Prostate gland (tissue), 2 donors: ENCODE measurements around the gene PDLIM1. TPM values are rescaled to one million over a fixed set of nuclear protein-coding genes. Genes with fewer than 3 reads are reported as not detected.
A peak's percentile ranks its signal among the peaks of the same experiment; 100 is the strongest.

Experiments used
- DNase-seq: peaks from one replicate; pipeline ENCODE4 v3.0.0-alpha.2; 2019; ENCODE audit warnings: low spot score
- H3K27ac ChIP-seq, 2 donors: fragments of 200-600 bp; sonication (generic); 2 replicates each; pipeline ENCODE4 v1.5.1; 2017 to 2019
- H3K27me3 ChIP-seq: fragments of 200-600 bp; sonication (generic); replicated peaks from 2 replicates; pipeline ENCODE4 v1.5.1; 2019; ENCODE audit not compliant: insufficient read depth
- H3K36me3 ChIP-seq, 2 donors: fragments of 200-600 bp; sonication (generic); 1 replicate in 1 of 2; 2 replicates in 1 of 2; pipeline versions ENCODE4 v1.5.1 to v1.8.1; 2017 to 2019
- H3K4me1 ChIP-seq: fragments of 200-600 bp; sonication (generic); replicated peaks from 2 replicates; pipeline ENCODE4 v1.5.1; 2019
- H3K4me3 ChIP-seq, 2 donors: fragments of 200-600 bp; sonication (generic); 2 replicates each; pipeline ENCODE4 v1.5.1; 2017 to 2019
- H3K9me3 ChIP-seq: fragments of 200-600 bp; sonication (generic); 2 replicates; pipeline ENCODE4 v1.5.1; 2017
- POLR2A ChIP-seq: fragments of 450-650 bp; IDR thresholded peaks from one replicate; pipeline ENCODE4 v1.6.1; 2016; ENCODE audit warnings: antibody characterized with exemption, mild to moderate bottlenecking
- POLR2AphosphoS5 ChIP-seq: sonication (generic); formaldehyde crosslinking; IDR thresholded peaks from one replicate; pipeline ENCODE4 v1.6.1; 2017; ENCODE audit warnings: antibody characterized with exemption
- WGBS: methylation state at CpG from one replicate; pipeline ENCODE4 v1.1.5; 2018; 5-methylcytosine and 5-hydroxymethylcytosine counted together
- intact Hi-C: fragments of 100-400 bp; cut with DNase I; formaldehyde crosslinking; loops from one replicate; pipeline ENCODE4 v1.14.2; 2022
- total RNA-seq, 2 donors: library from RNA; depleted of rRNA; stranded (reverse); fragments of >200 nt; gene quantifications; one replicate each; pipeline ENCODE4 v1.1.0, GENCODE V29; 2016
- TF ChIP-seq, protein P1 (sequence below), 4 experiments: fragments of 200-600 bp in 2 of 4; fragments of 450-650 bp in 2 of 4; sonication (generic) in 2 of 4; IDR thresholded peaks; 1 replicate in 3 of 4; 2 replicates in 1 of 4; pipeline ENCODE4 v1.5.1; 2016 to 2019; ENCODE audit warnings: antibody characterized with exemption in 4 of 4, mild to moderate bottlenecking in 2 of 4, moderate library complexity in 2 of 4

PDLIM1 gene
- total RNA-seq, 2 donors from 2014 or later = 63.2 to 82.0 TPM

DNA sequence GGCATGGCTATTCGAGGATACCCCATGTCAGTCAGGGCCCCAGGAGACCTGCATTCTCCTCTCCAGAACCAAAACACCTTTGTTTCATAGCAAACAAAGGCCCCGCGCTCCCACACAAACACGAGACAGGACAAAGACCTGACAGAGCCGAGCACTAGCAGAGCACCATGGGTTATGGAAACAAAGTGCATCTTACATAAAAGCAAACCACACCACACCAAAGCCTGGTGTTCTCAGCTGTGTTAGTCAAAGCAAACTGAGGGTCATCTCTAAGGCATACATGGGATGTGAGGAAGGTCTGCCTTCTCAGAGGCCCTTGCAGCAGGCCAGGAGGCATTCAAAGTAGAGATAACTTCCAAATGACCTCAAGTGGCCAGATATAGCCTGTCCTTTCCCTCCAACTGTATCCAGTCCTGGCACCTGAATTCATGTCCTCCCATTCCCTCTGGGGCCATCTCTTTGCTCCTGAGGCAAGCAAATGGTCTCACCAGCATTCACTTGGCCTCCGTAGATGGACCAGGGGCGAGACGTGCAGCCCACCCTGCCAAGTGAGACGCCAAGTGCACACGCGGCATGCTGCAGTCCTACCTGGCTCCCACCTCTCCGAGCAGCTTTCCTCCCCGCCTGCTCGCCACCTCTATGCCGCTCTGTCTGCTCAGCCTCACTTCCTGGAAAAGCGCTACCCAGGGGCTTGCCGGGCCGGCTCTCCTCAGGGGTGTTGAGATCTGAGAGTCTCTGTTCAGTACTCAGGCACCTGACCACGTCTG, 45.3 kb upstream of the PDLIM1 start:
- H3K4me1 ChIP-seq = no peaks in the 10 kb centered on the region
- WGBS = 98% methylated on average over 19 of the region's 19 CpGs
- no peaks in the 10 kb centered on the region for H3K36me3 ChIP-seq
- H3K4me3 ChIP-seq = no peak overlapping the region
- no peak for DNase-seq
- intact Hi-C loops = no loop called here
- no peak overlapping the region for H3K27ac ChIP-seq
- no peaks in the 10 kb centered on the region for H3K9me3 ChIP-seq
- TF ChIP-seq, protein P1, sequence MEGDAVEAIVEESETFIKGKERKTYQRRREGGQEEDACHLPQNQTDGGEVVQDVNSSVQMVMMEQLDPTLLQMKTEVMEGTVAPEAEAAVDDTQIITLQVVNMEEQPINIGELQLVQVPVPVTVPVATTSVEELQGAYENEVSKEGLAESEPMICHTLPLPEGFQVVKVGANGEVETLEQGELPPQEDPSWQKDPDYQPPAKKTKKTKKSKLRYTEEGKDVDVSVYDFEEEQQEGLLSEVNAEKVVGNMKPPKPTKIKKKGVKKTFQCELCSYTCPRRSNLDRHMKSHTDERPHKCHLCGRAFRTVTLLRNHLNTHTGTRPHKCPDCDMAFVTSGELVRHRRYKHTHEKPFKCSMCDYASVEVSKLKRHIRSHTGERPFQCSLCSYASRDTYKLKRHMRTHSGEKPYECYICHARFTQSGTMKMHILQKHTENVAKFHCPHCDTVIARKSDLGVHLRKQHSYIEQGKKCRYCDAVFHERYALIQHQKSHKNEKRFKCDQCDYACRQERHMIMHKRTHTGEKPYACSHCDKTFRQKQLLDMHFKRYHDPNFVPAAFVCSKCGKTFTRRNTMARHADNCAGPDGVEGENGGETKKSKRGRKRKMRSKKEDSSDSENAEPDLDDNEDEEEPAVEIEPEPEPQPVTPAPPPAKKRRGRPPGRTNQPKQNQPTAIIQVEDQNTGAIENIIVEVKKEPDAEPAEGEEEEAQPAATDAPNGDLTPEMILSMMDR (IDR thresholded peaks at IDR 0.05) = no peak
- TF ChIP-seq POLR2AphosphoS5 (no peak), POLR2A (no peak)
- no peaks in the 10 kb centered on the region for H3K27me3 ChIP-seq

DNA sequence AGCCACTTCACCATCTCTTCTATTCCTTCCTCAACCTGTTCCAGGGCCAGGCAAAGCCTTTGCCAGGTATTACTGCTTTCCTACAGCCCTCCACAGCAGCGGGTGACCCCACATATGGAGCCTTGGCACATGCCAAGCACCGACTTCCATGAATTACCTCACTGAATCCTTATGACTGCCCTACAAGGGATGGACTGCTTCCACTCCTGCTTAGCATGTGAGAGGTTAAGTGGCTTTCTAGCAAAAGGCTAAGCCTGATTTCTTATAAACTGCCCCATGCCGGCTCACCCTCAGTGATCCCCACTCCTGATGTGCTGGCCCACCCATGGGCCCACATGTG, 44.0 kb upstream of the PDLIM1 start:
- H3K36me3 ChIP-seq = no peaks in the 10 kb centered on the region
- H3K27ac ChIP-seq = peak overlapping the region; percentile 13 to 54
- intact Hi-C loops = no loop called here
- H3K9me3 ChIP-seq = no peaks in the 10 kb centered on the region
- no peaks in the 10 kb centered on the region for H3K4me1 ChIP-seq
- no peak overlapping the region for H3K4me3 ChIP-seq
- TF ChIP-seq POLR2A = no peak
- TF ChIP-seq, protein P1 (IDR thresholded peaks at IDR 0.05) = no peak
- no peak for TF ChIP-seq POLR2AphosphoS5
- no peaks in the 10 kb centered on the region for H3K27me3 ChIP-seq
- 74% methylated on average over 3 of the region's 3 CpGs for WGBS
- no peak for DNase-seq

DNA sequence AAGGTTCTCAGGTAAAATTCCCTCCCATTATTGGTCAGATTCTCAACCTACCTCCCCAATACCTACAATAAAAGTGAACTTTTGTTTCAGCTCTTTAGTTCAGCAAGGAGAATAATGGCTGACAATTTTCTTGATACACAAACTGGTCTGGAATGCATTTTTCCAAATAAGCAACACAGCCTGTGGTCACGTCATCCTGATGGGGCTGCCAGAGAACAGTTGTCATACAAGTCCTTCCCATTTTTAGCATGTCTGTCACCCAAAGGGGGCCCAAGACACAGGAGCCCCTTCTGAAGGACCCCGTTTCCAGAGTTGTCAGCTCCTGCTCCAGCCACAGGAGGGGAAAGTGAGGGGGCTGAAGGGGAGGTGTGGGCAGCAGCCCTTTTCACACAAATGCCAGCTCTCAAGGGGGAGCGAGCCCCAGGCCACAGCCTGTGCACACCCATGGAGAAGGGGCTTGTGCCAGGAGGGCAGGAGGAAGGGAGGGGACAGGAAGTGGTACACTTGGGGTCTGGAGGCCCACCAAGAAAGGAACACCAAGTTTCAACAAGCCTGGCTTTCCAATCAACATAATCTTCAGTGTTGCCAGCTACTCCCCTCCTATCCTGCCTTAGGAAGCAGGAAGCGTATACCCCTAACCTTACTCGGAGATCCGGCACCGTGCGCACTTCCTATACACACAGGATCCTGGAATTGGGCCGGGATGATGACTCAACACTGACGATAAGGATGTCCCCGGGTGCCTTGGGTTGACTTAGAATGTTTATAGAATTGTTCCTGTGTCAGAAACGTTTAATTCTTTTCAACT, 43.4 kb upstream of the PDLIM1 start:
- H3K27me3 ChIP-seq = no peaks in the 10 kb centered on the region
- 56% methylated on average over 12 of the region's 12 CpGs for WGBS
- peak overlapping the region; percentile 54 to 57 for H3K27ac ChIP-seq
- peak; percentile 35 for TF ChIP-seq POLR2AphosphoS5
- TF ChIP-seq POLR2A = no peak
- TF ChIP-seq, protein P1 (IDR thresholded peaks at IDR 0.05) = no peak
- peak; percentile 28 for DNase-seq
- H3K4me3 ChIP-seq = no peak overlapping the region
- no peaks in the 10 kb centered on the region for H3K4me1 ChIP-seq
- no peaks in the 10 kb centered on the region for H3K36me3 ChIP-seq
- intact Hi-C loops = no loop called here
- H3K9me3 ChIP-seq = no peaks in the 10 kb centered on the region

DNA sequence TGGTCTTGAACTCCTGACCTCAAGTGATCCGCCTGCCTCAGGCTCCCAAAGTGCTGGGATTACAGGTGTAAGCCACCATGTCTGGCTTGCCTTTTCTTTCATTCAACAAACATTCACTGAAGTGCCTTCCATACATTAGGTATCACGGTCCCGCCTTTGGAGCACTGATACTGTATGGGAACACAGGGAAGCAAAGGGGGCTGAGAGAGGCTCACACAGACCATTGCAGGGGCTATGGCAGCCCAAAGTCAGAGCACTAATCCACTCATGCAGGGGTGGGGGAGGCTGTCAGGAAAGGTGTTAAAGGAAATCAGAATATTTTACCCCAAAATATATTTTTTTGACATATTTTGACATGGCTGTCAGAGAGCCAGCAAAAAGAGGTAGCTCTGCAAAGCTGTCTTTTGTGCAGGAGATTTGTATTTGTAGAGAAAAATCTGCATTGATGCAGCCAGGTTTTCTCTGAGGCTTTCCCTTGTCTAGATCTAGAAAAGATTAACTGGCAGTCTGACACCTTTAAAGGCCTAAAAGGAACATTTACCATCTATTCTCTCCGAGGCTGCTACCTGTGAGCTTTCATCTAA, 42.0 kb upstream of the PDLIM1 start:
- TF ChIP-seq, protein P1 (IDR thresholded peaks at IDR 0.05) = no peak
- TF ChIP-seq POLR2AphosphoS5 (no peak), POLR2A (no peak)
- WGBS = 87% methylated on average over 4 of the region's 4 CpGs
- Histone ChIP-seq H3K27me3 (no peaks in the 10 kb centered on the region), H3K4me3 (no peak overlapping the region), H3K9me3 (no peaks in the 10 kb centered on the region), H3K36me3 (no peaks in the 10 kb centered on the region), H3K4me1 (no peaks in the 10 kb centered on the region), H3K27ac (no peak overlapping the region)
- intact Hi-C loops = no loop called here
- DNase-seq = no peak
